ENCODE data around the gene SLC28A3. TPM values are rescaled to one million over a fixed set of nuclear protein-coding genes. Genes with fewer than 3 reads are reported as not detected.

SLC28A3 gene
- total and polyA plus RNA-seq, 2 of the 8 experiments (the other 6 are each of a cell fraction or from before 2014, with no cell fraction given) = 0.02 TPM; not detected in 1

DNA sequence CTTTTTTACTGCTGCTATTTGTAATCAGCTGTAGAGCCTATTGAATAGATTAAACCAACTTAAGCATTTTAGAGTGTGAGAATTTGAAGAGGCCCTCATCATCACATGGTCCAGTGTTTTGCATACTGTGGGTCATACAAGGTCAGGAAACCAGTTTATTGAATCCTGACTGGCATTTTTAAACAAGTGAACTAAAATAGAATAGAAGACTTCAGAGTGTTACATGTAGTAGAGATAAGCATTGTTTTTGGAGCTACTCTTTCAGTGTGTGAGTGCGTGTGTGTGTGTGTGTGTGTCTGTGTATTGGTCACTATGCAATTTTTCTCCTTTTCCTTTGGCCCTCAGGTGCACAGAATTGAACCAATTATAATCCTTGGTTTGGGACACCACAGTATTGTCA lies 114.4 kb downstream of the SLC28A3 start (continued):
- TF ChIP-seq, protein P1, sequence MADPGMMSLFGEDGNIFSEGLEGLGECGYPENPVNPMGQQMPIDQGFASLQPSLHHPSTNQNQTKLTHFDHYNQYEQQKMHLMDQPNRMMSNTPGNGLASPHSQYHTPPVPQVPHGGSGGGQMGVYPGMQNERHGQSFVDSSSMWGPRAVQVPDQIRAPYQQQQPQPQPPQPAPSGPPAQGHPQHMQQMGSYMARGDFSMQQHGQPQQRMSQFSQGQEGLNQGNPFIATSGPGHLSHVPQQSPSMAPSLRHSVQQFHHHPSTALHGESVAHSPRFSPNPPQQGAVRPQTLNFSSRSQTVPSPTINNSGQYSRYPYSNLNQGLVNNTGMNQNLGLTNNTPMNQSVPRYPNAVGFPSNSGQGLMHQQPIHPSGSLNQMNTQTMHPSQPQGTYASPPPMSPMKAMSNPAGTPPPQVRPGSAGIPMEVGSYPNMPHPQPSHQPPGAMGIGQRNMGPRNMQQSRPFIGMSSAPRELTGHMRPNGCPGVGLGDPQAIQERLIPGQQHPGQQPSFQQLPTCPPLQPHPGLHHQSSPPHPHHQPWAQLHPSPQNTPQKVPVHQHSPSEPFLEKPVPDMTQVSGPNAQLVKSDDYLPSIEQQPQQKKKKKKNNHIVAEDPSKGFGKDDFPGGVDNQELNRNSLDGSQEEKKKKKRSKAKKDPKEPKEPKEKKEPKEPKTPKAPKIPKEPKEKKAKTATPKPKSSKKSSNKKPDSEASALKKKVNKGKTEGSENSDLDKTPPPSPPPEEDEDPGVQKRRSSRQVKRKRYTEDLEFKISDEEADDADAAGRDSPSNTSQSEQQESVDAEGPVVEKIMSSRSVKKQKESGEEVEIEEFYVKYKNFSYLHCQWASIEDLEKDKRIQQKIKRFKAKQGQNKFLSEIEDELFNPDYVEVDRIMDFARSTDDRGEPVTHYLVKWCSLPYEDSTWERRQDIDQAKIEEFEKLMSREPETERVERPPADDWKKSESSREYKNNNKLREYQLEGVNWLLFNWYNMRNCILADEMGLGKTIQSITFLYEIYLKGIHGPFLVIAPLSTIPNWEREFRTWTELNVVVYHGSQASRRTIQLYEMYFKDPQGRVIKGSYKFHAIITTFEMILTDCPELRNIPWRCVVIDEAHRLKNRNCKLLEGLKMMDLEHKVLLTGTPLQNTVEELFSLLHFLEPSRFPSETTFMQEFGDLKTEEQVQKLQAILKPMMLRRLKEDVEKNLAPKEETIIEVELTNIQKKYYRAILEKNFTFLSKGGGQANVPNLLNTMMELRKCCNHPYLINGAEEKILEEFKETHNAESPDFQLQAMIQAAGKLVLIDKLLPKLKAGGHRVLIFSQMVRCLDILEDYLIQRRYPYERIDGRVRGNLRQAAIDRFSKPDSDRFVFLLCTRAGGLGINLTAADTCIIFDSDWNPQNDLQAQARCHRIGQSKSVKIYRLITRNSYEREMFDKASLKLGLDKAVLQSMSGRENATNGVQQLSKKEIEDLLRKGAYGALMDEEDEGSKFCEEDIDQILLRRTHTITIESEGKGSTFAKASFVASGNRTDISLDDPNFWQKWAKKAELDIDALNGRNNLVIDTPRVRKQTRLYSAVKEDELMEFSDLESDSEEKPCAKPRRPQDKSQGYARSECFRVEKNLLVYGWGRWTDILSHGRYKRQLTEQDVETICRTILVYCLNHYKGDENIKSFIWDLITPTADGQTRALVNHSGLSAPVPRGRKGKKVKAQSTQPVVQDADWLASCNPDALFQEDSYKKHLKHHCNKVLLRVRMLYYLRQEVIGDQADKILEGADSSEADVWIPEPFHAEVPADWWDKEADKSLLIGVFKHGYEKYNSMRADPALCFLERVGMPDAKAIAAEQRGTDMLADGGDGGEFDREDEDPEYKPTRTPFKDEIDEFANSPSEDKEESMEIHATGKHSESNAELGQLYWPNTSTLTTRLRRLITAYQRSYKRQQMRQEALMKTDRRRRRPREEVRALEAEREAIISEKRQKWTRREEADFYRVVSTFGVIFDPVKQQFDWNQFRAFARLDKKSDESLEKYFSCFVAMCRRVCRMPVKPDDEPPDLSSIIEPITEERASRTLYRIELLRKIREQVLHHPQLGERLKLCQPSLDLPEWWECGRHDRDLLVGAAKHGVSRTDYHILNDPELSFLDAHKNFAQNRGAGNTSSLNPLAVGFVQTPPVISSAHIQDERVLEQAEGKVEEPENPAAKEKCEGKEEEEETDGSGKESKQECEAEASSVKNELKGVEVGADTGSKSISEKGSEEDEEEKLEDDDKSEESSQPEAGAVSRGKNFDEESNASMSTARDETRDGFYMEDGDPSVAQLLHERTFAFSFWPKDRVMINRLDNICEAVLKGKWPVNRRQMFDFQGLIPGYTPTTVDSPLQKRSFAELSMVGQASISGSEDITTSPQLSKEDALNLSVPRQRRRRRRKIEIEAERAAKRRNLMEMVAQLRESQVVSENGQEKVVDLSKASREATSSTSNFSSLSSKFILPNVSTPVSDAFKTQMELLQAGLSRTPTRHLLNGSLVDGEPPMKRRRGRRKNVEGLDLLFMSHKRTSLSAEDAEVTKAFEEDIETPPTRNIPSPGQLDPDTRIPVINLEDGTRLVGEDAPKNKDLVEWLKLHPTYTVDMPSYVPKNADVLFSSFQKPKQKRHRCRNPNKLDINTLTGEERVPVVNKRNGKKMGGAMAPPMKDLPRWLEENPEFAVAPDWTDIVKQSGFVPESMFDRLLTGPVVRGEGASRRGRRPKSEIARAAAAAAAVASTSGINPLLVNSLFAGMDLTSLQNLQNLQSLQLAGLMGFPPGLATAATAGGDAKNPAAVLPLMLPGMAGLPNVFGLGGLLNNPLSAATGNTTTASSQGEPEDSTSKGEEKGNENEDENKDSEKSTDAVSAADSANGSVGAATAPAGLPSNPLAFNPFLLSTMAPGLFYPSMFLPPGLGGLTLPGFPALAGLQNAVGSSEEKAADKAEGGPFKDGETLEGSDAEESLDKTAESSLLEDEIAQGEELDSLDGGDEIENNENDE (IDR thresholded peaks at IDR 0.05; ENCODE audit: insufficient replicate concordance, low read length) = no peak
- no peak for TF ChIP-seq KDM4A (IDR thresholded peaks at IDR 0.05; ENCODE audit: low read depth, low read length, severe bottlenecking)
- TF ChIP-seq NRF1 (IDR thresholded peaks at IDR 0.05; ENCODE audit: low read depth, low read length) = no peak
- no peak for TF ChIP-seq TEAD4 (IDR thresholded peaks at IDR 0.05; ENCODE audit: low read depth, low read length)
